IPS-18a (cell line): ENCODE data around the gene KLC1.

Experiments used
- H3K27ac ChIP-seq: one replicate; pipeline ENCODE4 v1.5.1; 2013; ENCODE audit warnings: low read length
- H3K27me3 ChIP-seq: one replicate; pipeline ENCODE4 v1.6.1; 2013; ENCODE audit warnings: mild to moderate bottlenecking, low read length; ENCODE audit not compliant: control insufficient read depth, insufficient read depth
- H3K36me3 ChIP-seq: one replicate; pipeline ENCODE4 v1.6.1; 2013; ENCODE audit warnings: low read depth, low read length; ENCODE audit not compliant: control insufficient read depth
- H3K4me1 ChIP-seq: one replicate; pipeline ENCODE4 v1.6.1; 2013; ENCODE audit warnings: low read depth, low read length; ENCODE audit not compliant: control insufficient read depth
- H3K4me3 ChIP-seq: one replicate; pipeline ENCODE4 v1.5.1; 2013; ENCODE audit warnings: low read length
- H3K9ac ChIP-seq: one replicate; pipeline ENCODE4 v1.6.1; 2013; ENCODE audit warnings: mild to moderate bottlenecking, low read length, moderate library complexity
- H3K9me3 ChIP-seq: one replicate; pipeline ENCODE4 v1.6.1; 2013; ENCODE audit warnings: low read depth, low read length; ENCODE audit not compliant: control insufficient read depth

The KLC1 gene

GRCh38 chr14:103702497-103703432, 73.8 kb downstream of the KLC1 start:
- Histone ChIP-seq H3K9ac (no peak overlapping the region), H3K9me3 (no peaks in the 10 kb centered on the region), H3K27me3 (no peaks in the 10 kb centered on the region), H3K4me1 (no peaks in the 10 kb centered on the region), H3K36me3 (peaks cover 47% of the 10 kb centered on the region), H3K27ac (no peak overlapping the region), H3K4me3 (no peak overlapping the region)

GRCh38 chr14:103703433-103704385, 74.7 kb downstream of the KLC1 start:
- Histone ChIP-seq H3K9me3 (no peaks in the 10 kb centered on the region), H3K27me3 (no peaks in the 10 kb centered on the region), H3K27ac (no peak overlapping the region), H3K9ac (no peak overlapping the region), H3K4me1 (no peaks in the 10 kb centered on the region), H3K4me3 (no peak overlapping the region), H3K36me3 (peaks cover 56% of the 10 kb centered on the region)

GRCh38 chr14:103704708-103705107, 75.7 kb downstream of the KLC1 start:
- Histone ChIP-seq H3K4me1 (no peaks in the 10 kb centered on the region), H3K36me3 (peaks cover 62% of the 10 kb centered on the region), H3K27ac (no peak overlapping the region), H3K27me3 (no peaks in the 10 kb centered on the region), H3K4me3 (no peak overlapping the region), H3K9me3 (no peaks in the 10 kb centered on the region), H3K9ac (no peak overlapping the region)

GRCh38 chr14:103705118-103705503, 76.1 kb downstream of the KLC1 start:
- Histone ChIP-seq H3K4me1 (no peaks in the 10 kb centered on the region), H3K27me3 (no peaks in the 10 kb centered on the region), H3K27ac (no peak overlapping the region), H3K9me3 (no peaks in the 10 kb centered on the region), H3K4me3 (no peak overlapping the region), H3K9ac (no peak overlapping the region), H3K36me3 (peaks cover 64% of the 10 kb centered on the region)

- Histone ChIP-seq H3K36me3 (peaks cover 63% of the 10 kb centered on the region), H3K9me3 (no peaks in the 10 kb centered on the region), H3K9ac (no peak overlapping the region), H3K27ac (no peak overlapping the region), H3K4me3 (no peak overlapping the region), H3K27me3 (no peaks in the 10 kb centered on the region), H3K4me1 (peaks cover under 1% of the 10 kb centered on the region)
Measured at GRCh38 chr14:103705504-103706284, 76.7 kb downstream of the KLC1 start.

GRCh38 chr14:103706551-103707328, 77.7 kb downstream of the KLC1 start:
- no peaks in the 10 kb centered on the region for H3K27me3 ChIP-seq
- no peak overlapping the region for H3K9ac ChIP-seq
- peaks cover 7% of the 10 kb centered on the region for H3K4me1 ChIP-seq
- peaks cover 62% of the 10 kb centered on the region for H3K36me3 ChIP-seq
- H3K9me3 ChIP-seq: no peaks in the 10 kb centered on the region
- H3K27ac ChIP-seq: no peak overlapping the region
- H3K4me3 ChIP-seq: no peak overlapping the region

GRCh38 chr14:103707329-103708263, 78.6 kb downstream of the KLC1 start:
- Histone ChIP-seq H3K4me1 (peaks cover 7% of the 10 kb centered on the region), H3K27ac (no peak overlapping the region), H3K9me3 (no peaks in the 10 kb centered on the region), H3K27me3 (no peaks in the 10 kb centered on the region), H3K9ac (no peak overlapping the region), H3K4me3 (no peak overlapping the region), H3K36me3 (peaks cover 53% of the 10 kb centered on the region)

GRCh38 chr14:103708750-103709187, 79.8 kb downstream of the KLC1 start:
- Histone ChIP-seq H3K27ac (no peak overlapping the region), H3K4me3 (no peak overlapping the region), H3K36me3 (peaks cover 47% of the 10 kb centered on the region), H3K27me3 (no peaks in the 10 kb centered on the region), H3K9ac (no peak overlapping the region), H3K4me1 (peaks cover 7% of the 10 kb centered on the region), H3K9me3 (no peaks in the 10 kb centered on the region)

- peaks cover 43% of the 10 kb centered on the region for H3K36me3 ChIP-seq
Measured at GRCh38 chr14:103709814-103710213, 80.8 kb downstream of the KLC1 start.

More at GRCh38 chr14:103709814-103710213, 80.8 kb downstream of the KLC1 start:
- Histone ChIP-seq H3K4me1 (peaks cover 11% of the 10 kb centered on the region), H3K9me3 (no peaks in the 10 kb centered on the region), H3K9ac (no peak overlapping the region), H3K27me3 (no peaks in the 10 kb centered on the region), H3K4me3 (no peak overlapping the region), H3K27ac (no peak overlapping the region)
